ENCODE measurements around the gene RPL28.

GRCh38 chr19:55377356-55378131 lies 8.2 kb upstream of the RPL28 start:
- TF ChIP-seq POLR2A (IDR thresholded peaks at IDR 0.05) (no peak), EP300 (IDR thresholded peaks at IDR 0.05) (no peak), CTCF (IDR thresholded peaks at IDR 0.05) (no peak)

All from ovary (tissue), 3 donors.